K562 (cell line): ENCODE results near the gene SFTPB. TPM values are rescaled to one million over a fixed set of nuclear protein-coding genes. Genes with fewer than 3 reads are reported as not detected.
A peak's percentile ranks its signal among the peaks of the same experiment; 100 is the strongest.

Source experiments
- ATAC-seq: fragments of 200-7000 bp; cut with Tn5 transposase; 3 replicates; pipeline ENCODE4 v1.9.1; 2020; ENCODE audit warnings: moderate library complexity
- BruUV-seq: library from RNA; stranded (reverse); fragments of 400-500 nt; replicated peaks from 2 replicates; lab custom pipeline; 2021; lab: Mats Ljungman, UMichigan
- CTCF ChIA-PET: fragments of 300-600 bp; formaldehyde crosslinking; extraction: SDS; loops from one replicate; lab custom pipeline; 2021; ENCODE audit warnings: low intra/inter-chr PET ratio; lab: Yijun Ruan, JAX
- POLR2A ChIA-PET: fragments of 300-600, 350-650 bp; sonication (Branson Sonifier 250); formaldehyde crosslinking; extraction: SDS; loops from one replicate; lab custom pipeline; 2021; ENCODE audit warnings: antibody characterized with exemption, inconsistent platforms; lab: Yijun Ruan, JAX
- DNase-seq, 4 experiments: peaks; one replicate each; pipeline versions ENCODE4 v3.0.0 to v3.0.0-alpha.2; 2011 to 2018; ENCODE audit warnings: low spot score in 3 of 4, mixed read lengths in 3 of 4; ENCODE audit errors: extremely low read depth in 1 of 4
- FAIRE-seq: peaks from 2 replicates; lab custom pipeline; 2011; peaks lifted over from hg19 to GRCh38; lab: Jason Lieb, UNC
- H2AFZ ChIP-seq: 2 replicates; pipeline ENCODE4 v1.6.0; 2011; ENCODE audit warnings: low read depth, low read length, control low read depth, inconsistent platforms
- H3K27ac ChIP-seq: fragments of 200-600 bp; 3 replicates; pipeline ENCODE4 v1.8.0; 2011; ENCODE audit warnings: low read depth, mild to moderate bottlenecking, control low read depth, inconsistent platforms, low read length, moderate library complexity, mixed read lengths; ENCODE audit errors: extremely low read depth
- H3K27me3 ChIP-seq, 2 experiments: fragments of 300-600 bp in 1 of 2; 2 replicates in 1 of 2; 3 replicates in 1 of 2; pipeline versions ENCODE4 v1.6.0 to v1.8.0; 2011; ENCODE audit warnings: inconsistent platforms in 2 of 2, low read length in 2 of 2, mild to moderate bottlenecking in 1 of 2, mixed read lengths in 1 of 2, moderate library complexity in 1 of 2; ENCODE audit not compliant: control insufficient read depth in 2 of 2, insufficient read depth in 2 of 2
- H3K36me3 ChIP-seq: fragments of 300-600 bp; 3 replicates; pipeline ENCODE4 v1.8.0; 2011; ENCODE audit warnings: mild to moderate bottlenecking, low read length, inconsistent platforms; ENCODE audit not compliant: control insufficient read depth, insufficient read depth
- H3K4me1 ChIP-seq, 2 experiments: fragments of 200-600 bp in 1 of 2; replicated peaks in 1 of 2; 2 replicates in 1 of 2; 3 replicates in 1 of 2; pipeline versions ENCODE4 v1.5.1 to v1.8.0; 2011; ENCODE audit warnings: inconsistent platforms in 2 of 2, low read length in 2 of 2, mild to moderate bottlenecking in 1 of 2, mixed read lengths in 1 of 2, moderate library complexity in 1 of 2; ENCODE audit not compliant: control insufficient read depth in 2 of 2, insufficient read depth in 2 of 2
- H3K4me2 ChIP-seq: 2 replicates; pipeline ENCODE4 v1.6.1; 2011; ENCODE audit warnings: low read length, control low read depth, inconsistent platforms, mixed read lengths; ENCODE audit not compliant: insufficient read depth
- H3K4me3 ChIP-seq: fragments of 200-600 bp; sonication (generic), shearing (Covaris generic); 2 replicates; pipeline ENCODE4 v1.5.1; 2016; ENCODE audit warnings: control low read depth, inconsistent platforms
- H3K79me2 ChIP-seq: fragments of 200-600 bp; 3 replicates; pipeline ENCODE4 v1.8.0; 2011; ENCODE audit warnings: low read length, inconsistent platforms; ENCODE audit not compliant: control insufficient read depth, insufficient read depth
- H3K9ac ChIP-seq, 2 experiments: 2 replicates each; pipeline versions ENCODE4 v1.6.0 to v1.6.1; 2011; ENCODE audit warnings: low read depth in 2 of 2, low read length in 2 of 2, control low read depth in 1 of 2, inconsistent platforms in 1 of 2, mild to moderate bottlenecking in 1 of 2, mixed read lengths in 1 of 2; ENCODE audit not compliant: insufficient read depth in 1 of 2
- H3K9me1 ChIP-seq: one replicate; pipeline ENCODE4 v1.6.0; 2011; ENCODE audit warnings: inconsistent platforms, mild to moderate bottlenecking, low read length, moderate library complexity; ENCODE audit not compliant: control insufficient read depth, insufficient read depth
- H3K9me3 ChIP-seq: replicated peaks from 2 replicates; pipeline ENCODE4 v1.5.1; 2011; ENCODE audit warnings: low read depth, low read length, inconsistent platforms; ENCODE audit not compliant: control insufficient read depth, insufficient read depth
- H4K20me1 ChIP-seq: replicated peaks from 2 replicates; pipeline ENCODE4 v1.6.1; 2011; ENCODE audit warnings: low read length, inconsistent platforms, mixed read lengths; ENCODE audit not compliant: control insufficient read depth, insufficient read depth
- BHLHE40 ChIP-seq: IDR thresholded peaks from 2 replicates; pipeline ENCODE4 v1.6.1; 2011; ENCODE audit warnings: low read length, improper control_type of control experiment
- DEAF1 ChIP-seq: fragments of 450-650 bp; formaldehyde crosslinking; IDR thresholded peaks from 2 replicates; pipeline ENCODE4 v1.4.0; 2020; ENCODE audit warnings: mild to moderate bottlenecking, moderate library complexity
- E2F6 ChIP-seq, 2 experiments: IDR thresholded peaks; 2 replicates each; pipeline ENCODE4 v1.6.1; 2011; ENCODE audit warnings: borderline replicate concordance in 1 of 2, control low read depth in 1 of 2, low read depth in 1 of 2, low read length in 1 of 2, mild to moderate bottlenecking in 1 of 2, mixed read lengths in 1 of 2, moderate library complexity in 1 of 2; ENCODE audit not compliant: insufficient read depth in 1 of 2, insufficient read length in 1 of 2, poor library complexity in 1 of 2, severe bottlenecking in 1 of 2; ENCODE audit errors: extremely low read depth in 1 of 2
- KDM1A ChIP-seq, 2 experiments: fragments of 450-650 bp; IDR thresholded peaks; 2 replicates each; pipeline ENCODE4 v1.6.1; 2016; ENCODE audit warnings: mild to moderate bottlenecking in 2 of 2
- PATZ1 ChIP-seq: fragments of 250-450 bp; sonication (Bioruptor Pico); IDR thresholded peaks from 2 replicates; pipeline ENCODE4 v1.5.0; 2020; ENCODE audit warnings: mild to moderate bottlenecking, borderline replicate concordance
- SOX6 ChIP-seq: fragments of 450-650 bp; IDR thresholded peaks from 2 replicates; pipeline ENCODE4 v1.6.1; 2014; ENCODE audit warnings: mild to moderate bottlenecking
- TAF7 ChIP-seq: fragments of 450-650 bp; IDR thresholded peaks from 2 replicates; pipeline ENCODE4 v1.6.1; 2016; ENCODE audit warnings: missing genetic modification characterization, missing compliant biosample characterization
- TFE3 ChIP-seq: fragments of 450-650 bp; formaldehyde crosslinking; IDR thresholded peaks from 2 replicates; pipeline ENCODE4 v1.4.0; 2020; ENCODE audit warnings: mild to moderate bottlenecking, mixed read lengths
- ZBTB2 ChIP-seq: fragments of 450-650 bp; IDR thresholded peaks from 2 replicates; pipeline ENCODE4 v1.6.1; 2016; ENCODE audit warnings: antibody characterized with exemption
- ZNF212 ChIP-seq: fragments of 450-650 bp; formaldehyde crosslinking; IDR thresholded peaks from 2 replicates; pipeline ENCODE4 v1.4.0; 2020; ENCODE audit warnings: mild to moderate bottlenecking
- ZNF589 ChIP-seq: fragments of 200-800 bp; sonication (Bioruptor generic); IDR thresholded peaks from 2 replicates; pipeline ENCODE4 v1.6.1; 2016; ENCODE audit warnings: low read depth, missing genetic modification characterization, missing compliant biosample characterization
- ZNF785 ChIP-seq: fragments of 250-450 bp; sonication (Bioruptor Pico); IDR thresholded peaks from 2 replicates; pipeline ENCODE4 v1.4.0; 2020; ENCODE audit warnings: mild to moderate bottlenecking
- WGBS: fragments of 100-300 bp; shearing (Covaris generic); methylation state at CpG from one replicate; pipeline ENCODE4 v1.1.6; 2016; ENCODE audit warnings: low coverage, mixed read lengths; ENCODE audit not compliant: insufficient coverage; ENCODE audit errors: missing lambda C conversion rate; 5-methylcytosine and 5-hydroxymethylcytosine counted together
- in situ Hi-C: fragments of 300-500 bp; cut with MboI; formaldehyde crosslinking; loops from 4 replicates; pipeline ENCODE4 v1.15.0; 2018; ENCODE audit warnings: inconsistent platforms, mixed read lengths
- intact Hi-C: fragments of 100-400 bp; cut with micrococcal nuclease; formaldehyde crosslinking; loops from 2 replicates; pipeline ENCODE4 v1.14.2; 2022
- polyA plus RNA-seq, 8 experiments: library from polyadenylated mRNA; depleted of rRNA in 4 of 8; stranded (reverse) in 5 of 8; unstranded in 3 of 8; fragments of >200 nt; fragmentation: Nextera tagmentation in 2 of 8; fragmentation: Illumina TruSeq in 1 of 8; extraction: Ambion mirVana in 2 of 8; extraction: Trizol in 1 of 8; gene quantifications; 2 replicates each; pipeline versions ENCODE4 v1.2.1 to v1.2.3, GENCODE V29; 2011 to 2014; ENCODE audit warnings: inconsistent platforms in 1 of 8, missing spikeins in 1 of 8
- total RNA-seq, 7 experiments: library from RNA; depleted of rRNA in 6 of 7; stranded (reverse); fragments of >200 nt in 6 of 7; fragmentation: Illumina TruSeq in 2 of 7; extraction: Trizol in 2 of 7; gene quantifications; 2 replicates each; pipeline versions ENCODE4 v1.2.1 to v1.2.3, GENCODE V29; 2011 to 2021; ENCODE audit warnings: low replicate concordance in 1 of 7

The SFTPB gene
- total and polyA plus RNA-seq, 9 of the 15 experiments (the other 6 are each of a cell fraction or from before 2014, with no cell fraction given), result 0.03 to 7.0 TPM; not detected in 7

- ATAC-seq, result peak; percentile 29; the same call in 2 of the 3 replicates
- TF ChIP-seq KDM1A (IDR thresholded peaks at IDR 0.05) (no peak), E2F6 (IDR thresholded peaks at IDR 0.05; ENCODE audit: borderline replicate concordance in 1 of 2, extremely low read depth in 1 of 2, insufficient read depth in 1 of 2, insufficient read length in 1 of 2, low read depth in 1 of 2, low read length in 1 of 2, poor library complexity in 1 of 2, severe bottlenecking in 1 of 2) (no peak), ZBTB2 (no peak), ZNF589 (no peak), PATZ1 (CRISPR knock-in tag) (no peak), BHLHE40 (peak; percentile 76), ZNF212 (CRISPR knock-in tag) (no peak), ZNF785 (CRISPR knock-in tag) (no peak), TFE3 (CRISPR knock-in tag) (no peak), TAF7 (tag) (no peak), SOX6 (peak; percentile 24; the same call in 1 of the 2 replicates), DEAF1 (no peak)
Measured at GRCh38 chr2:85717308-85718008, 49.5 kb upstream of the SFTPB start.

More at GRCh38 chr2:85717308-85718008, 49.5 kb upstream of the SFTPB start:
- Histone ChIP-seq H3K4me2 (peak overlapping the region; percentile 13; the same call in 1 of the 2 replicates), H4K20me1 (no peaks in the 10 kb centered on the region), H3K9me1 (no peaks in the 10 kb centered on the region), H3K4me3 (no peak overlapping the region), H3K79me2 (no peaks in the 10 kb centered on the region), H3K27me3 (peaks cover 3 to 35% of the 10 kb centered on the region in 2 experiments; a peak in 4 of 5 replicates), H2AFZ (no peak overlapping the region), H3K27ac (no peak overlapping the region), H3K36me3 (no peaks in the 10 kb centered on the region), H3K9me3 (no peaks in the 10 kb centered on the region), H3K4me1 (peaks cover 7 to 18% of the 10 kb centered on the region in 2 experiments; a peak in 3 of 5 replicates), H3K9ac (no peak overlapping the region)
- DNase-seq, result peak in 1 of 4 experiments; percentile 25
- WGBS, result 10% methylated on average over 15 of the region's 15 CpGs
- ChIA-PET CTCF (interaction anchor here (1.4 to 1.8 kb wide), 2 partner anchors 39 to 80 kb away, joined by 3 to 10 read pairs; no protein-coding TSS in a partner anchor), POLR2A (interaction anchor here (0.6 to 1.9 kb wide), 2 partner anchors 11 to 25 kb away, joined by 3 to 6 read pairs; no protein-coding TSS in a partner anchor)
- in situ Hi-C loops, result no loop called here
- intact Hi-C loops, result loop anchor here (1.0 kb wide), 3 partner anchors 39 to 297 kb away; no protein-coding TSS in a partner anchor
- no TSS peak for BruUV-seq
- peak; percentile 61 for FAIRE-seq
